Prostate gland (tissue), 2 donors: ENCODE measurements around the gene FAM174C.

ENCODE experiments used
- POLR2A ChIP-seq: fragments of 450-650 bp; IDR thresholded peaks from one replicate; pipeline ENCODE4 v1.6.1; 2016; ENCODE audit warnings: antibody characterized with exemption, mild to moderate bottlenecking
- POLR2AphosphoS5 ChIP-seq: sonication (generic); formaldehyde crosslinking; IDR thresholded peaks from one replicate; pipeline ENCODE4 v1.6.1; 2017; ENCODE audit warnings: antibody characterized with exemption
- TF ChIP-seq, protein P1 (sequence below), 4 experiments: fragments of 200-600 bp in 2 of 4; fragments of 450-650 bp in 2 of 4; sonication (generic) in 2 of 4; IDR thresholded peaks; 1 replicate in 3 of 4; 2 replicates in 1 of 4; pipeline ENCODE4 v1.5.1; 2016 to 2019; ENCODE audit warnings: antibody characterized with exemption in 4 of 4, mild to moderate bottlenecking in 2 of 4, moderate library complexity in 2 of 4

- no peak for TF ChIP-seq POLR2A
- TF ChIP-seq, protein P1, sequence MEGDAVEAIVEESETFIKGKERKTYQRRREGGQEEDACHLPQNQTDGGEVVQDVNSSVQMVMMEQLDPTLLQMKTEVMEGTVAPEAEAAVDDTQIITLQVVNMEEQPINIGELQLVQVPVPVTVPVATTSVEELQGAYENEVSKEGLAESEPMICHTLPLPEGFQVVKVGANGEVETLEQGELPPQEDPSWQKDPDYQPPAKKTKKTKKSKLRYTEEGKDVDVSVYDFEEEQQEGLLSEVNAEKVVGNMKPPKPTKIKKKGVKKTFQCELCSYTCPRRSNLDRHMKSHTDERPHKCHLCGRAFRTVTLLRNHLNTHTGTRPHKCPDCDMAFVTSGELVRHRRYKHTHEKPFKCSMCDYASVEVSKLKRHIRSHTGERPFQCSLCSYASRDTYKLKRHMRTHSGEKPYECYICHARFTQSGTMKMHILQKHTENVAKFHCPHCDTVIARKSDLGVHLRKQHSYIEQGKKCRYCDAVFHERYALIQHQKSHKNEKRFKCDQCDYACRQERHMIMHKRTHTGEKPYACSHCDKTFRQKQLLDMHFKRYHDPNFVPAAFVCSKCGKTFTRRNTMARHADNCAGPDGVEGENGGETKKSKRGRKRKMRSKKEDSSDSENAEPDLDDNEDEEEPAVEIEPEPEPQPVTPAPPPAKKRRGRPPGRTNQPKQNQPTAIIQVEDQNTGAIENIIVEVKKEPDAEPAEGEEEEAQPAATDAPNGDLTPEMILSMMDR (IDR thresholded peaks at IDR 0.05) = no peak
- TF ChIP-seq POLR2AphosphoS5 = no peak
These were observed 38.2 kb upstream of the FAM174C start for GRCh38 chr19:1237027-1237659.
